KMS-11 (cell line): Measurements from ENCODE around the gene CKM.

Source experiments
- H2AFZ ChIP-seq: fragments of 200-600 bp; sonication (generic); 2 replicates; pipeline ENCODE4 v1.6.1; 2016; ENCODE audit warnings: antibody characterized with exemption, mixed run types, low read depth
- H3K27ac ChIP-seq: fragments of 200-600 bp; sonication (generic); 2 replicates; pipeline ENCODE4 v1.6.1; 2016; ENCODE audit warnings: mild to moderate bottlenecking, mixed run types
- H3K27me3 ChIP-seq: fragments of 200-600 bp; sonication (generic); 2 replicates; pipeline ENCODE4 v1.6.1; 2017; ENCODE audit warnings: mild to moderate bottlenecking, low read depth, mixed run types, moderate library complexity; ENCODE audit not compliant: insufficient read depth
- H3K36me3 ChIP-seq: fragments of 200-600 bp; sonication (generic); 2 replicates; pipeline ENCODE4 v1.6.1; 2017; ENCODE audit warnings: mild to moderate bottlenecking, mixed run types; ENCODE audit not compliant: insufficient read depth
- H3K4me1 ChIP-seq: fragments of 200-600 bp; sonication (generic); 2 replicates; pipeline ENCODE4 v1.6.1; 2016; ENCODE audit warnings: mild to moderate bottlenecking, low read depth, mixed run types; ENCODE audit not compliant: poor library complexity, severe bottlenecking
- H3K4me2 ChIP-seq: fragments of 200-600 bp; sonication (generic); 2 replicates; pipeline ENCODE4 v1.7.0; 2016; ENCODE audit warnings: mild to moderate bottlenecking, mixed run types
- H3K4me3 ChIP-seq: fragments of 200-600 bp; sonication (generic); IDR thresholded peaks from 2 replicates; pipeline ENCODE4 v1.6.1; 2017; ENCODE audit warnings: low read depth, low read length, mixed read lengths; ENCODE audit not compliant: insufficient read depth
- H3K79me2 ChIP-seq: fragments of 200-600 bp; sonication (generic); 2 replicates; pipeline ENCODE4 v1.6.1; 2016; ENCODE audit warnings: low read depth, mixed run types; ENCODE audit not compliant: insufficient read depth
- H3K9ac ChIP-seq: fragments of 200-600 bp; sonication (generic); 2 replicates; pipeline ENCODE4 v1.6.1; 2016; ENCODE audit warnings: mild to moderate bottlenecking, mixed run types
- H4K20me1 ChIP-seq: fragments of 200-600 bp; sonication (generic); 2 replicates; pipeline ENCODE4 v1.6.1; 2016; ENCODE audit warnings: mild to moderate bottlenecking, mixed run types; ENCODE audit not compliant: insufficient read depth
- CTCF ChIP-seq: fragments of 200-600 bp; sonication (generic); conservative IDR thresholded peaks from 2 replicates; pipeline ENCODE4 v1.6.1; 2017; ENCODE audit warnings: low read depth, mild to moderate bottlenecking, antibody characterized with exemption, low read length, moderate library complexity, mixed read lengths

The CKM gene

GRCh38 chr19:45345506-45345860 lies 22.8 kb upstream of the CKM start:
- Histone ChIP-seq H3K4me2 (no peak overlapping the region), H2AFZ (no peak overlapping the region), H3K9ac (no peak overlapping the region), H3K27me3 (peaks cover 4% of the 10 kb centered on the region; the same call in 1 of the 2 replicates), H3K36me3 (no peaks in the 10 kb centered on the region), H4K20me1 (no peaks in the 10 kb centered on the region), H3K4me1 (no peaks in the 10 kb centered on the region), H3K79me2 (no peaks in the 10 kb centered on the region), H3K4me3 (no peak overlapping the region), H3K27ac (no peak overlapping the region)
- no peak for TF ChIP-seq CTCF

- Histone ChIP-seq H3K4me3 (no peak overlapping the region), H2AFZ (no peak overlapping the region), H3K4me1 (no peaks in the 10 kb centered on the region), H3K4me2 (no peak overlapping the region), H3K9ac (no peak overlapping the region), H3K36me3 (no peaks in the 10 kb centered on the region), H3K79me2 (no peaks in the 10 kb centered on the region), H3K27ac (no peak overlapping the region), H3K27me3 (peaks cover 4% of the 10 kb centered on the region; the same call in 1 of the 2 replicates), H4K20me1 (no peaks in the 10 kb centered on the region)
- no peak for TF ChIP-seq CTCF
Measured at GRCh38 chr19:45344621-45345505, 22.2 kb upstream of the CKM start.

- Histone ChIP-seq H3K4me2 (no peak overlapping the region), H2AFZ (no peak overlapping the region), H3K27ac (no peak overlapping the region), H4K20me1 (no peaks in the 10 kb centered on the region), H3K27me3 (peaks cover 4% of the 10 kb centered on the region; the same call in 1 of the 2 replicates), H3K9ac (no peak overlapping the region), H3K4me3 (no peak overlapping the region), H3K4me1 (peaks cover 10% of the 10 kb centered on the region), H3K36me3 (no peaks in the 10 kb centered on the region), H3K79me2 (no peaks in the 10 kb centered on the region)
- TF ChIP-seq CTCF: no peak
Measured at GRCh38 chr19:45342911-45343310, 20.2 kb upstream of the CKM start.

- Histone ChIP-seq H4K20me1 (no peaks in the 10 kb centered on the region), H3K4me2 (peak overlapping the region; percentile 50; the same call in 1 of the 2 replicates), H3K27ac (no peak overlapping the region), H3K27me3 (peaks cover 4% of the 10 kb centered on the region; the same call in 1 of the 2 replicates), H3K36me3 (no peaks in the 10 kb centered on the region), H2AFZ (peak overlapping the region; percentile 30; the same call in 1 of the 2 replicates), H3K4me3 (no peak overlapping the region), H3K4me1 (peaks cover 10% of the 10 kb centered on the region), H3K79me2 (no peaks in the 10 kb centered on the region), H3K9ac (no peak overlapping the region)
- no peak for TF ChIP-seq CTCF
Measured at GRCh38 chr19:45340899-45341453, 18.3 kb upstream of the CKM start.
